Body of pancreas (tissue), 4 donors: ENCODE results near the gene DEFB113. TPM values are rescaled to one million over a fixed set of nuclear protein-coding genes. Genes with fewer than 3 reads are reported as not detected.

Experiments
- ATAC-seq: fragments of 150-250 bp; one replicate; pipeline ENCODE4 v1.9.1; 2016
- DNase-seq, 4 donors: peaks; one replicate each; pipeline ENCODE4 v3.0.0-alpha.2; 2019
- H3K27ac ChIP-seq, 4 donors: fragments of 200-600 bp; sonication (generic); 1 replicate in 3 of 4; 2 replicates in 1 of 4; pipeline versions ENCODE4 v1.5.1 to v1.6.1; 2016 to 2019; ENCODE audit warnings: mild to moderate bottlenecking in 1 of 4, mixed read lengths in 1 of 4, moderate library complexity in 1 of 4
- H3K27me3 ChIP-seq, 2 donors: fragments of 200-600 bp; sonication (generic); one replicate each; pipeline ENCODE4 v1.6.0; 2016; ENCODE audit warnings: mild to moderate bottlenecking in 1 of 2
- H3K36me3 ChIP-seq, 2 donors: fragments of 200-600 bp; sonication (generic); replicated peaks in 1 of 2; 2 replicates each; pipeline ENCODE4 v1.5.1; 2016; ENCODE audit warnings: low read depth in 2 of 2; ENCODE audit not compliant: insufficient read depth in 1 of 2
- H3K4me1 ChIP-seq: fragments of 200-600 bp; sonication (generic); one replicate; pipeline ENCODE4 v1.6.0; 2016
- H3K4me3 ChIP-seq, 2 donors: fragments of 200-600 bp; sonication (generic); 1 replicate in 1 of 2; 2 replicates in 1 of 2; pipeline ENCODE4 v1.5.1; 2016 to 2019
- H3K9me3 ChIP-seq, 3 donors: fragments of 200-600 bp; sonication (generic); 1 replicate in 2 of 3; 2 replicates in 1 of 3; pipeline ENCODE4 v1.5.1; 2016
- POLR2A ChIP-seq, 3 donors: fragments of 450-650 bp; IDR thresholded peaks; one replicate each; pipeline ENCODE4 v1.6.1; 2016; ENCODE audit warnings: antibody characterized with exemption in 3 of 3, mild to moderate bottlenecking in 2 of 3
- WGBS, 2 donors: methylation state at CpG; one replicate each; pipeline ENCODE4 v1.1.5; 2017; 5-methylcytosine and 5-hydroxymethylcytosine counted together
- intact Hi-C: fragments of 100-400 bp; cut with DNase I; formaldehyde crosslinking; loops from one replicate; pipeline ENCODE4 v1.15.1; 2023
- total RNA-seq, 2 donors: library from RNA; depleted of rRNA; stranded (reverse); fragments of >200 nt; gene quantifications; one replicate each; pipeline ENCODE4 v1.1.0, GENCODE V29; 2016
- TF ChIP-seq, protein P1 (sequence below), 7 experiments: fragments of 450-650 bp in 4 of 7; fragments of 200-600 bp in 3 of 7; sonication (generic) in 3 of 7; IDR thresholded peaks; one replicate each; pipeline ENCODE4 v1.5.1; 2016 to 2019; ENCODE audit warnings: antibody characterized with exemption in 7 of 7

Gene DEFB113
- total RNA-seq, 2 donors from 2014 or later = not detected

DNA sequence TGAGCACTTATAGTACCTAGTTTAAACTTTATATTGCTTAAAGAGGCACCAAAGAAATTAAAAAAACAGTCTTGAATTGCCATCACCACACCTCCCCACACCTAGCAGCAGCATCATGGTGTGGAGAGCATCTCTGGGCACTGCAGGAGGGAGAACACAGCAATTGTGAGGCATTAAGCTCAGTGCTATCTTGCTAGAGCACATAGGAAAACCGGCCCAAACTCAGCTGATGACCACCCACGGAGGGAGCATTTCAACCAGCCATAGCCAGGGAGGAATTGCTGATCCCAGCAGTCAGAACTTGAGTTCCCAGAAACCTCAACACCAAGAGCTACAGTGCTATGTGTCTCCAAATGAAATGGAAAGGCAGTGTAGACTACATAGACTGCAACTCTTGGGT lies 19.5 kb upstream of the DEFB113 start:
- DNase-seq = no peak
- no peak overlapping the region for H3K27ac ChIP-seq
- no peak for ATAC-seq
- H3K4me3 ChIP-seq = no peak overlapping the region
- no peaks in the 10 kb centered on the region for H3K4me1 ChIP-seq
- H3K27me3 ChIP-seq = peaks cover 0 to 4% of the 10 kb centered on the region in 2 donors
- TF ChIP-seq, protein P1, sequence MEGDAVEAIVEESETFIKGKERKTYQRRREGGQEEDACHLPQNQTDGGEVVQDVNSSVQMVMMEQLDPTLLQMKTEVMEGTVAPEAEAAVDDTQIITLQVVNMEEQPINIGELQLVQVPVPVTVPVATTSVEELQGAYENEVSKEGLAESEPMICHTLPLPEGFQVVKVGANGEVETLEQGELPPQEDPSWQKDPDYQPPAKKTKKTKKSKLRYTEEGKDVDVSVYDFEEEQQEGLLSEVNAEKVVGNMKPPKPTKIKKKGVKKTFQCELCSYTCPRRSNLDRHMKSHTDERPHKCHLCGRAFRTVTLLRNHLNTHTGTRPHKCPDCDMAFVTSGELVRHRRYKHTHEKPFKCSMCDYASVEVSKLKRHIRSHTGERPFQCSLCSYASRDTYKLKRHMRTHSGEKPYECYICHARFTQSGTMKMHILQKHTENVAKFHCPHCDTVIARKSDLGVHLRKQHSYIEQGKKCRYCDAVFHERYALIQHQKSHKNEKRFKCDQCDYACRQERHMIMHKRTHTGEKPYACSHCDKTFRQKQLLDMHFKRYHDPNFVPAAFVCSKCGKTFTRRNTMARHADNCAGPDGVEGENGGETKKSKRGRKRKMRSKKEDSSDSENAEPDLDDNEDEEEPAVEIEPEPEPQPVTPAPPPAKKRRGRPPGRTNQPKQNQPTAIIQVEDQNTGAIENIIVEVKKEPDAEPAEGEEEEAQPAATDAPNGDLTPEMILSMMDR (IDR thresholded peaks at IDR 0.05) = no peak
- TF ChIP-seq POLR2A (IDR thresholded peaks at IDR 0.05) = no peak
- 69 to 88% methylated on average over 2 of the region's 2 CpGs for WGBS, 2 donors
- no peaks in the 10 kb centered on the region for H3K36me3 ChIP-seq
- intact Hi-C loops = no loop called here
- no peaks in the 10 kb centered on the region for H3K9me3 ChIP-seq

DNA sequence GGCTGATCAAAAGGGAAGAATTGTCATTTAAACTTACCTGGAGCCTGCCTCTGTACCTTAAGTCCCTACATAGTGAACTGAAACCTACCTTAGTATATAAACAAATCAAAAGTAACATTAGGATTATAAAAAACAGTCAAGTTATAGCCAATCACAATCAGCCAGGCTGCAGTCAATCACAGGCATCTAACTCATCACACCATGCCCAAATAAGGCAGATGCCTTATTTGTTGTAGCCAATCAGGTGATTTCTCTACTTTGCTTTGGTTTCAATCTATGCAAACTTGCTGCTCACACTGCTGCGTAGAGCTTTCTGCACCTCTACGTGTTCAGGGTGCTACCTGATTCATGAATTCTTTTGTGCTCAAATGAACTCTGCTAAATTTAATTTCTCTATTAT lies 18.3 kb upstream of the DEFB113 start:
- H3K36me3 ChIP-seq = no peaks in the 10 kb centered on the region
- 82 to 84% methylated on average over 2 of the region's 2 CpGs for WGBS, 2 donors
- TF ChIP-seq, protein P1 (IDR thresholded peaks at IDR 0.05) = no peak
- no peak for TF ChIP-seq POLR2A (IDR thresholded peaks at IDR 0.05)
- ATAC-seq (no peak), DNase-seq (no peak)
- H3K4me3 ChIP-seq = no peak overlapping the region
- intact Hi-C loops = no loop called here
- no peak overlapping the region for H3K27ac ChIP-seq
- no peaks in the 10 kb centered on the region for H3K9me3 ChIP-seq
- H3K27me3 ChIP-seq = peaks cover 0 to 4% of the 10 kb centered on the region in 2 donors
- H3K4me1 ChIP-seq = no peaks in the 10 kb centered on the region

DNA sequence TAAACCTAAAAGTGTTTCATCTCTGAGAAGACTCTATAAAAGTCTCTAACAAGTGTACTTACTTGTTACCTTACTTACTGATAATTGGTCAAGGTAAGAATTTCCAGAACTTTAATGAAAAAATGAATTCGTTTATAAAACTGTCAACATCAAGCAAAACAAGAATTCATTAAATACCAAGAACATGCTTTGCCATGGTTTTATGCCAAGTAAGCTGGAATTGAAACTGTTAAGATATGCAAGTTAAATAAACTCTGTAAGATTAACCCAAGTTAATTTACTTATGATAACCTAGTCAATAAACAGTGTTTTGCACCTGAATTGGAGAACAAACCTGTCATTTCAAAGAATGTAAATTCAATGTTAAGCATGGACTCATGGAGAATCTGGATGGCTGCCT lies 17.1 kb upstream of the DEFB113 start:
- Histone ChIP-seq H3K27me3 (peaks cover 0 to 4% of the 10 kb centered on the region in 2 donors), H3K4me3 (no peak overlapping the region), H3K36me3 (no peaks in the 10 kb centered on the region), H3K9me3 (no peaks in the 10 kb centered on the region), H3K27ac (no peak overlapping the region), H3K4me1 (no peaks in the 10 kb centered on the region)
- no peak for ATAC-seq
- intact Hi-C loops = no loop called here
- no peak for TF ChIP-seq POLR2A (IDR thresholded peaks at IDR 0.05)
- TF ChIP-seq, protein P1 (IDR thresholded peaks at IDR 0.05) = no peak
- no peak for DNase-seq
- WGBS, 2 donors = 6 to 7% methylated on average over 1 of the region's 1 CpG

DNA sequence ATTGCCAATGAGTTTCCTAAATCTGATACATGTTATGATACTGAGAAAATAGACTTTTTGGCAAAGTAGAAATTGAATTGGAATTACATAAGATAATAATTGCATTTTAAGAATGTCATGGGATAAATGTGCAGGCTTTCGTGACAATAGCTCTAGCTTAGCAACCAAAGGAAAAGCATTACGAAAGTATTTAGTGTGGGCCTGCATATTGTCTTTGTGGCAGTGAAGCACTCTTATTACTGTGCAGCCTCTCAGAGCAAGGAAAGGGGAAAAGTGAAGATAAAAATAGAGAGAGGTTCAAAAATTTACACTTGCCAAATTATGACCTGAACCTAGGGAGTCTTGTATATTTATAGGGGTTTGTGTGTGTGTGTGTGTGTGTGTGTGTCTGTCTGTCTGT lies 12.6 kb upstream of the DEFB113 start:
- no peaks in the 10 kb centered on the region for H3K9me3 ChIP-seq
- no peak for DNase-seq
- no peak for ATAC-seq
- no peak overlapping the region for H3K4me3 ChIP-seq
- intact Hi-C loops = no loop called here
- no peak overlapping the region for H3K27ac ChIP-seq
- no peaks in the 10 kb centered on the region for H3K36me3 ChIP-seq
- no peaks in the 10 kb centered on the region for H3K4me1 ChIP-seq
- 66 to 78% methylated on average over 2 of the region's 2 CpGs for WGBS, 2 donors
- no peaks in the 10 kb centered on the region for H3K27me3 ChIP-seq
- TF ChIP-seq, protein P1 (IDR thresholded peaks at IDR 0.05) = no peak
- TF ChIP-seq POLR2A (IDR thresholded peaks at IDR 0.05) = no peak

DNA sequence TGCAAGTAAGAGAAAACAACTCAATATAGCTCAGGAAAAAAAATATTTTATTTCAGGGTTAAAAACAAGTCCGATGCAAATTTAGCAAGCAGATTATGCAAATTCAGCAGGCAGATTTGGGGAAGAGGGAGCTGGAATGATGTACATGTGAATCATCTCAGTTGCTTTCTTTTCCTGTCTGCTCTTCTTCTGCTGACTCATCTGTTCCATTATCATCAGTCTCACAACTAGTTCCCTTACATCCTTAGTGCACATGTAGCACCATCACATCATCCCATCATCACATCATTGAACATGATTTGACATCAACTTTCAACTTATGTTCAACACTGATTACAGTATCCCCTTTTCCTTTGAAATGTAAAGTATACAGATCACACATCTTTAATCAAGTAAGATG lies 11.5 kb upstream of the DEFB113 start:
- DNase-seq = no peak
- Histone ChIP-seq H3K4me3 (no peak overlapping the region), H3K27me3 (no peaks in the 10 kb centered on the region), H3K36me3 (no peaks in the 10 kb centered on the region), H3K4me1 (no peaks in the 10 kb centered on the region), H3K9me3 (no peaks in the 10 kb centered on the region), H3K27ac (no peak overlapping the region)
- ATAC-seq = no peak
- TF ChIP-seq, protein P1 (IDR thresholded peaks at IDR 0.05) = no peak
- no peak for TF ChIP-seq POLR2A (IDR thresholded peaks at IDR 0.05)
- intact Hi-C loops = no loop called here
- 62 to 74% methylated on average over 1 of the region's 1 CpG for WGBS, 2 donors
